HG03469 (cell line): ENCODE results near the gene MAGOH.
"Not testable (repeated sequence)": the region's sequence is repeated elsewhere in the genome, so short reads cannot be mapped to it uniquely, and the experiment has no call there.

ENCODE experiments used
- ATAC-seq: cut with Tn5 transposase; IDR thresholded peaks from one replicate; pipeline ENCODE4 v1.9.1; 2021; ENCODE audit warnings: mild to moderate bottlenecking, moderate library complexity, moderate number of reproducible peaks; ENCODE audit not compliant: unreplicated experiment

Gene MAGOH

GRCh38 chr1:53190210-53190611, 48.1 kb downstream of the MAGOH start:
- no peak for ATAC-seq

DNA sequence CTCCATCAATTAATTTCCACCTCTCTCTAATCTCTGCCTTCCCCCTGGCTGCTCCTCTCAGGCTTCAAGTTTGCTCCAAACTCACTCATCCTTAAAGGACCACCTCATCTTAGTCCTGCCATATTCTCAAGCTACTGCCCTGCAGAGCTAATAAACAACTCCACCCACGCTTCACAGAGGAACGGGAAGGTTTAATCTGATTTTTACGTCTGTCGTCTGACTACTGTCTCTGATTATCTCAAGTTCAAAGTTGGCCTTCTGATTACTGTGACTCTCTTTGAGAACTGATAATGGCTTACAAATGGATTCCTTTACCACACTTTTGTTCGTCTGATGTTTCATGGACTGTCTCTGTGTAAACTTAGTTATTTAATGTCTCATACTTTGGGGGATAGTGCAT, 49.3 kb downstream of the MAGOH start:
- ATAC-seq: no peak

- ATAC-seq: no peak
These were observed 50.2 kb downstream of the MAGOH start for GRCh38 chr1:53188099-53188498.

DNA sequence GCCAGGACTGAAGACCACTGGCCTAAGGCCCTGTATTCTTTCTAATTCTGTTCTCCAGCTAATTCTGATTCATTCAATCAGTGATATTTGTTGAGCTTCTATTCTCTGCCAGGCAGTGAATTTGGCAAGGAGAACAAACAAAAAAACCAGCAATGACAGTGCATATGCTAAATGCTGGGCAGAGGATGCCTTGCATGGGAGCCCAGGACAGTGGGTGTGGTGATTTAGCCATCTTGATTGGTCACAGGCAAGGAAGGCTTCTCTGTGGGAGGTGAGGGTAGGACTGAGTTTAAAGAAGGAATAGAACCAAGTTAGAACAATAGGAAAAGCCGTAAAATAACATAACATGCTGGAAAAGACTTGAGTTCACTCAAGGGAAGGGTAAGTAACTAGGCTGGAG, 50.9 kb downstream of the MAGOH start:
- ATAC-seq: no peak

- no peak for ATAC-seq
These were observed 51.8 kb downstream of the MAGOH start for GRCh38 chr1:53186533-53186932.

- not testable (repeated sequence) for ATAC-seq
These were observed 52.4 kb downstream of the MAGOH start for GRCh38 chr1:53185955-53186297.

DNA sequence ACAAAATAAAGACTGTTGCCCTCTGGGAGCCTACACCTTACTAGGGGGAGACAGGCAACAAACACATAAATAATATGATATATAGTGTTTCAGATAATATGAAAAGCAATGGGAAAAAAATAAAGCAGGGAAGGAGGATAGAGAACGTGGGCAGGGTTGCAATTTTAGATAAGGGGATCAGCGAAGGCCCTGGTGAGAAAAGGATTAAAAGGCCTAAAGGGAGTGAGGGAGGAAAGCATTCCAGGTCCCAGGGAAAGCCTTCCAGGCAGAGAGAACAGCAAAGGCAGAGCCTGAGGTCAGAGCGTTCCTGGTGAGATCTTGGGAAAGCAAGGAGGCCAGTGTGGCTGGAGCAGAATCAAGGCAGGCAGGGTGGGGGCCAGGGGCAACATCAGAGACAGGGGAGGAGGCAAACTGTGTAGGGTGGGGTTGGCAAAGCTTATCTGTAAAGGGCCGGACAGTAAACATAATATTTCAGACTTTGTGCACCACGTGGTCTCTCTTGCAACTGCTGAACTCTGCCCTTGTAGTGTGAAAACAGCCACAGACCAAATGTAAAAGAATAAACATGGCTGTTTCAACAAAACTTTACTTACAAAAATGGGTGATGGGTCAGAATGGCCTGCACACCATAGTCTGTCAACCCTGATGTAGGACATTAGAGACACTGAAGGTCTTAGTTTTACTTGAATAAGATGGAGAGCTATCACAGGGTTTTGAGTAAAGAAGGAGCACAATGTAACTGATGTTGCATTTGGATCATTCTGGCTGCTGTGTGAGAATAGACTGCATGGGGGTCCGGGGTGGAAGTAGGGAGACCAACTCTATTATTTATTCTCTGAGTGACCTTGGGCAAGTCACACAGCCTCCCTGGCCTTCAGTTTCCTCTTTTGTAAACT, 55.0 kb downstream of the MAGOH start:
- no peak for ATAC-seq

GRCh38 chr1:53182716-53183094, 55.6 kb downstream of the MAGOH start:
- ATAC-seq: no peak

- no peak for ATAC-seq
These were observed 56.2 kb downstream of the MAGOH start for GRCh38 chr1:53182111-53182593.

- no peak for ATAC-seq
These were observed 57.4 kb downstream of the MAGOH start for GRCh38 chr1:53180951-53181350.

DNA sequence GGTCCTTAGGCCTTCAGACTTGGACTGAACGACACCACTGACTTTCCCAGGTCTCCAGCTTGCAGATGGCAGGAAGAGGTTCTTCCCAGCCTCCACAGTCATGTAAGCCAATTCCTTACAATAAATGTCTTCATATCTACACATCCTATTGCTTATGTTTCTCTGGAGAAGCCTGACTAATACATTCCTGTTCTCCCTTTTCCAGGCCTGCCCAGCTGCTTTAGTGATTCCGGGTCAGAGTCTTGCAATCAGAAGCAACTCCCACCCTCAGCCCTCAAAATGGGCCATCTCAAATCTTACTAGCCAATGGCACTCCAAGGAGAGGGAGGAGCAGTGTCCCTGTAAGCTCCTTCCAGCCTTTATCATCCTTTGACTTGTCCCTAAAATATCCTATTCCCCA, 58.1 kb downstream of the MAGOH start:
- no peak for ATAC-seq
